HCT116 (cell line): ENCODE measurements around the gene GSTO2. TPM values are rescaled to one million over a fixed set of nuclear protein-coding genes. Genes with fewer than 3 reads are reported as not detected.

ENCODE experiments used
- ATAC-seq: fragments of 200-7000 bp; cut with Tn5 transposase; 2 replicates; pipeline ENCODE4 v1.9.1; 2020; ENCODE audit warnings: mild to moderate bottlenecking, moderate library complexity
- BruUV-seq: library from RNA; stranded (reverse); fragments of 400-500 nt; replicated peaks from 2 replicates; lab custom pipeline; 2021; lab: Mats Ljungman, UMichigan
- CTCF ChIA-PET: fragments of 300-600 bp; sonication (Branson Sonifier 250); formaldehyde crosslinking; loops from one replicate; lab custom pipeline; 2021; ENCODE audit warnings: antibody characterized with exemption; lab: Charles Lee
- POLR2A ChIA-PET: fragments of 300-600, 350-600 bp; sonication (Branson Sonifier 250); formaldehyde crosslinking; loops from one replicate; lab custom pipeline; 2021; ENCODE audit warnings: antibody characterized with exemption; lab: Charles Lee
- RAD21 ChIA-PET, 2 experiments: fragments of 300-600 bp; sonication (Branson Sonifier 250); formaldehyde crosslinking; loops; one replicate each; lab custom pipeline; 2023; ENCODE audit warnings: low total read pairs in 2 of 2; ENCODE audit not compliant: uncharacterized antibody in 2 of 2, unreplicated experiment in 2 of 2, low non-redundant PET in 1 of 2; lab: Charles Lee
- DNase-seq: peaks from one replicate; pipeline ENCODE4 v3.0.0-alpha.2; 2010; ENCODE audit warnings: low read depth, low spot score
- H2AFZ ChIP-seq: fragments of 200-600 bp; shearing (Covaris generic), sonication (generic); 2 replicates; pipeline ENCODE4 v1.6.1; 2017; ENCODE audit warnings: low read depth, mixed run types, mixed read lengths, antibody characterized with exemption, low read length; ENCODE audit not compliant: poor library complexity, severe bottlenecking
- H3K27ac ChIP-seq: 2 replicates; pipeline ENCODE4 v1.5.1; 2012; ENCODE audit warnings: low read depth, low read length
- H3K27me3 ChIP-seq: fragments of 200-600 bp; sonication (generic); 2 replicates; pipeline ENCODE4 v1.6.1; 2016; ENCODE audit warnings: mixed run types, low read length, mixed read lengths; ENCODE audit not compliant: insufficient read depth
- H3K36me3 ChIP-seq, 2 experiments: fragments of 200-500 bp in 1 of 2; fragments of 200-600 bp in 1 of 2; sonication (Bioruptor generic) in 1 of 2; sonication (generic) in 1 of 2; 2 replicates each; pipeline versions ENCODE4 v1.5.1 to v1.6.1; 2014 to 2016; ENCODE audit warnings: low read length in 2 of 2, inconsistent platforms in 1 of 2, mixed read lengths in 1 of 2, mixed run types in 1 of 2; ENCODE audit not compliant: insufficient read depth in 2 of 2, control insufficient read depth in 1 of 2
- H3K4me1 ChIP-seq, 2 experiments: fragments of 200-600 bp in 1 of 2; sonication (generic) in 1 of 2; 2 replicates each; pipeline versions ENCODE4 v1.5.1 to v1.6.1; 2012 to 2017; ENCODE audit warnings: low read length in 2 of 2, inconsistent platforms in 1 of 2, mild to moderate bottlenecking in 1 of 2, mixed read lengths in 1 of 2, mixed run types in 1 of 2, moderate library complexity in 1 of 2; ENCODE audit not compliant: insufficient read depth in 2 of 2, control insufficient read depth in 1 of 2
- H3K4me2 ChIP-seq: fragments of 200-600 bp; sonication (generic); 2 replicates; pipeline ENCODE4 v1.6.1; 2017; ENCODE audit warnings: mixed run types, low read length, mixed read lengths
- H3K4me3 ChIP-seq, 2 experiments: fragments of 200-600 bp in 1 of 2; sonication (generic) in 1 of 2; replicated peaks in 1 of 2; 2 replicates each; pipeline ENCODE4 v1.5.1; 2011 to 2016; ENCODE audit warnings: low read length in 2 of 2, control low read depth in 1 of 2, low read depth in 1 of 2, mild to moderate bottlenecking in 1 of 2, mixed read lengths in 1 of 2, mixed run types in 1 of 2
- H3K79me2 ChIP-seq: fragments of 200-600 bp; sonication (generic); 2 replicates; pipeline ENCODE4 v1.6.1; 2017; ENCODE audit warnings: mild to moderate bottlenecking, mixed run types, low read length, moderate library complexity, mixed read lengths; ENCODE audit not compliant: insufficient read depth
- H3K9ac ChIP-seq: fragments of 200-600 bp; sonication (generic); 2 replicates; pipeline ENCODE4 v1.6.1; 2016; ENCODE audit warnings: low read length, mixed read lengths
- H3K9me2 ChIP-seq: fragments of 200-600 bp; sonication (generic), shearing (Covaris generic); 2 replicates; pipeline ENCODE4 v1.6.1; 2017; ENCODE audit warnings: mixed run types, mild to moderate bottlenecking, moderate library complexity; ENCODE audit not compliant: insufficient read depth
- H3K9me3 ChIP-seq, 2 experiments: fragments of 200-500 bp in 1 of 2; fragments of 200-600 bp in 1 of 2; sonication (Bioruptor generic) in 1 of 2; sonication (generic) in 1 of 2; 2 replicates each; pipeline ENCODE4 v1.6.1; 2014 to 2017; ENCODE audit warnings: low read length in 2 of 2, mixed read lengths in 2 of 2, inconsistent platforms in 1 of 2, low read depth in 1 of 2, mild to moderate bottlenecking in 1 of 2, mixed run types in 1 of 2, moderate library complexity in 1 of 2; ENCODE audit not compliant: control insufficient read depth in 1 of 2, insufficient read depth in 1 of 2
- H4K20me1 ChIP-seq: fragments of 200-600 bp; sonication (generic), shearing (Covaris generic); 2 replicates; pipeline ENCODE4 v1.6.1; 2017; ENCODE audit warnings: mixed run types, mild to moderate bottlenecking, moderate library complexity; ENCODE audit not compliant: insufficient read depth
- CBX3 ChIP-seq: IDR thresholded peaks from 2 replicates; pipeline ENCODE4 v1.6.1; 2012; ENCODE audit warnings: low read depth
- CEBPB ChIP-seq: IDR thresholded peaks from 2 replicates; pipeline ENCODE4 v1.6.1; 2012; ENCODE audit warnings: low read depth
- JUND ChIP-seq: IDR thresholded peaks from 2 replicates; pipeline ENCODE4 v1.6.1; 2012
- POLR2A ChIP-seq: IDR thresholded peaks from 2 replicates; pipeline ENCODE4 v1.7.0; 2011; ENCODE audit warnings: borderline replicate concordance; ENCODE audit not compliant: insufficient read depth, insufficient read length; ENCODE audit errors: extremely low read depth
- POLR2AphosphoS5 ChIP-seq: IDR thresholded peaks from 2 replicates; pipeline ENCODE4 v1.6.1; 2011; ENCODE audit warnings: mild to moderate bottlenecking, low read depth, low read length, moderate library complexity
- ZBTB33 ChIP-seq: IDR thresholded peaks from 2 replicates; pipeline ENCODE4 v1.6.1; 2011; ENCODE audit warnings: mild to moderate bottlenecking, low read length, moderate library complexity; ENCODE audit not compliant: insufficient replicate concordance; ENCODE audit errors: extremely low read depth
- ZNF274 ChIP-seq: fragments of 200-500 bp; sonication (Bioruptor generic); IDR thresholded peaks from 2 replicates; pipeline ENCODE4 v1.6.1; 2014; ENCODE audit warnings: mild to moderate bottlenecking, low read depth, low read length, inconsistent platforms
- intact Hi-C: fragments of 100-400 bp; cut with micrococcal nuclease; formaldehyde crosslinking; loops from 2 replicates; pipeline ENCODE4 v1.10.0; 2022
- total RNA-seq: library from RNA; stranded (reverse); gene quantifications from one replicate; pipeline ENCODE4 v1.2.1, GENCODE V29; 2021; ENCODE audit not compliant: unreplicated experiment
- TF ChIP-seq, protein P1 (sequence below): IDR thresholded peaks from 2 replicates; pipeline ENCODE4 v1.6.1; 2012; ENCODE audit warnings: low read depth

GSTO2 gene
- total RNA-seq, 1 experiment from 2014 or later, result 115 TPM

GRCh38 chr10:104315486-104315921 is 46.5 kb downstream of the GSTO2 start:
- ATAC-seq, result no peak
- Histone ChIP-seq H3K27me3 (no peaks in the 10 kb centered on the region), H3K4me1 (peaks cover 4 to 18% of the 10 kb centered on the region in 2 experiments), H3K36me3 (peaks cover 16 to 23% of the 10 kb centered on the region in 2 experiments; a peak in 3 of 4 replicates), H3K9me3 (no peaks in the 10 kb centered on the region), H4K20me1 (no peaks in the 10 kb centered on the region), H2AFZ (no peak overlapping the region), H3K9me2 (no peaks in the 10 kb centered on the region), H3K4me3 (no peak overlapping the region), H3K27ac (no peak overlapping the region; the same call in 1 of the 2 replicates), H3K79me2 (peaks cover 12% of the 10 kb centered on the region; the same call in 1 of the 2 replicates), H3K4me2 (no peak overlapping the region), H3K9ac (no peak overlapping the region)
- TF ChIP-seq JUND (no peak), POLR2AphosphoS5 (no peak), CBX3 (no peak), ZNF274 (no peak), POLR2A (no peak), ZBTB33 (no peak), CEBPB (no peak)
- TF ChIP-seq, protein P1, sequence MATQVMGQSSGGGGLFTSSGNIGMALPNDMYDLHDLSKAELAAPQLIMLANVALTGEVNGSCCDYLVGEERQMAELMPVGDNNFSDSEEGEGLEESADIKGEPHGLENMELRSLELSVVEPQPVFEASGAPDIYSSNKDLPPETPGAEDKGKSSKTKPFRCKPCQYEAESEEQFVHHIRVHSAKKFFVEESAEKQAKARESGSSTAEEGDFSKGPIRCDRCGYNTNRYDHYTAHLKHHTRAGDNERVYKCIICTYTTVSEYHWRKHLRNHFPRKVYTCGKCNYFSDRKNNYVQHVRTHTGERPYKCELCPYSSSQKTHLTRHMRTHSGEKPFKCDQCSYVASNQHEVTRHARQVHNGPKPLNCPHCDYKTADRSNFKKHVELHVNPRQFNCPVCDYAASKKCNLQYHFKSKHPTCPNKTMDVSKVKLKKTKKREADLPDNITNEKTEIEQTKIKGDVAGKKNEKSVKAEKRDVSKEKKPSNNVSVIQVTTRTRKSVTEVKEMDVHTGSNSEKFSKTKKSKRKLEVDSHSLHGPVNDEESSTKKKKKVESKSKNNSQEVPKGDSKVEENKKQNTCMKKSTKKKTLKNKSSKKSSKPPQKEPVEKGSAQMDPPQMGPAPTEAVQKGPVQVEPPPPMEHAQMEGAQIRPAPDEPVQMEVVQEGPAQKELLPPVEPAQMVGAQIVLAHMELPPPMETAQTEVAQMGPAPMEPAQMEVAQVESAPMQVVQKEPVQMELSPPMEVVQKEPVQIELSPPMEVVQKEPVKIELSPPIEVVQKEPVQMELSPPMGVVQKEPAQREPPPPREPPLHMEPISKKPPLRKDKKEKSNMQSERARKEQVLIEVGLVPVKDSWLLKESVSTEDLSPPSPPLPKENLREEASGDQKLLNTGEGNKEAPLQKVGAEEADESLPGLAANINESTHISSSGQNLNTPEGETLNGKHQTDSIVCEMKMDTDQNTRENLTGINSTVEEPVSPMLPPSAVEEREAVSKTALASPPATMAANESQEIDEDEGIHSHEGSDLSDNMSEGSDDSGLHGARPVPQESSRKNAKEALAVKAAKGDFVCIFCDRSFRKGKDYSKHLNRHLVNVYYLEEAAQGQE, result no peak
- ChIA-PET POLR2A (no interaction called here), RAD21 (no interaction called here), CTCF (no interaction called here)
- no TSS peak for BruUV-seq
- DNase-seq, result no peak
- intact Hi-C loops, result no loop called here
